ENCODE results near the gene LINC01488.
A peak's percentile ranks its signal among the peaks of the same experiment; 100 is the strongest.

LINC01488 gene

DNA sequence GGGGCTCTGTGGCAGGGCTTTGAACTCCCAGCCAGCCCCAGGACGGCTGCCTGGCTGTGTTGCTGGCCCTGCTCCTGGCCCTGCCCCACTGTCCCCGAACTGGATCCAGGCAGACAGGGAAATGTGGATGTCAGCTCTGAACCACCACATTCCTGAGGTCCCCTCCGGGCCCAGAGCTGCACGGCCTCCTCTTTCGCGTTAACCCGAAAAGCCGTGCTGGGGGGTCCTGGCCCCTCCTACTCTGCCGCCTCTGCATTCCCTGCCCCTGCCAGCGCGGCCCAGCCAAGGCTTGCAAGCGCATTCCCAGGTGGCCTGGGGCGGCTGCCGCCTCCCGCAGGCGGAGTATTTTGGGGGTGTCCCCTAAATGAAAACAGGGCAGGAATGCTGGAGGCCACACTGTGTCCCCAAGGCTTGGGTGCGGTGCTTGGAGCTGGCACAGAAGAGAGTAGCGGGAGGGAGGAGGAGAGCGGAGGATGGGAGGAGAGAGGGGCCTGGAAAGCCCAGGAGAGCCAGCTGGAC lies 5.4 kb downstream of the LINC01488 start:
- no peak overlapping the region for H3K18ac ChIP-seq (ENCODE audit: low read length)
- H3K14ac ChIP-seq (ENCODE audit: low read length), result peak overlapping the region; percentile 12
- no peak overlapping the region for H4K12ac ChIP-seq (ENCODE audit: low read depth, low read length)
- H3K27me3 ChIP-seq (ENCODE audit: insufficient read depth, low read length), result no peaks in the 10 kb centered on the region
- no peak for DNase-seq
- no peak overlapping the region for H3K23ac ChIP-seq (ENCODE audit: low read length)
- H3K4me2 ChIP-seq (ENCODE audit: low read length), result no peak overlapping the region
- H3K4me1 ChIP-seq (ENCODE audit: control insufficient read depth in 1 of 2, insufficient read depth in 2 of 2, low read length in 2 of 2), result peaks cover 17 to 18% of the 10 kb centered on the region in 2 experiments
- peak overlapping the region; percentile 50 for H2AK5ac ChIP-seq (ENCODE audit: low read length)
- peaks cover 6% of the 10 kb centered on the region for H3K79me1 ChIP-seq (ENCODE audit: low read length)
- H4K91ac ChIP-seq (ENCODE audit: low read depth, low read length), result peak overlapping the region; percentile 46
- no peak overlapping the region for H4K8ac ChIP-seq (ENCODE audit: low read depth, low read length)
- H3K9me3 ChIP-seq (ENCODE audit: insufficient read depth, low read depth, low read length), result peaks cover 3% of the 10 kb centered on the region
- H2BK120ac ChIP-seq (ENCODE audit: insufficient read depth, low read length, poor library complexity), result peak overlapping the region; percentile 43
- no peaks in the 10 kb centered on the region for H3K79me2 ChIP-seq (ENCODE audit: control insufficient read depth, insufficient read depth, low read length, poor library complexity)
- WGBS (ENCODE audit: extremely low coverage, insufficient coverage, insufficient read length), result no CpG with 5 or more reads among the region's 19 CpGs
- H3K9ac ChIP-seq (ENCODE audit: low read length), result no peak overlapping the region
- H3K36me3 ChIP-seq (ENCODE audit: control insufficient read depth in 1 of 2, insufficient read depth in 2 of 2, low read length in 2 of 2), result no peaks in the 10 kb centered on the region
- H2AFZ ChIP-seq (ENCODE audit: insufficient read depth, low read length, poor library complexity), result no peak overlapping the region
- no peak overlapping the region for H3K27ac ChIP-seq (ENCODE audit: low read depth, low read length)
- H3K4me3 ChIP-seq (ENCODE audit: low read depth, low read length), result no peak overlapping the region
- no peak overlapping the region for H3K4ac ChIP-seq (ENCODE audit: low read depth, low read length)
- H2BK5ac ChIP-seq (ENCODE audit: low read depth, low read length, poor library complexity), result no peak overlapping the region
- H2BK12ac ChIP-seq (ENCODE audit: low read length), result peak overlapping the region; percentile 14

DNA sequence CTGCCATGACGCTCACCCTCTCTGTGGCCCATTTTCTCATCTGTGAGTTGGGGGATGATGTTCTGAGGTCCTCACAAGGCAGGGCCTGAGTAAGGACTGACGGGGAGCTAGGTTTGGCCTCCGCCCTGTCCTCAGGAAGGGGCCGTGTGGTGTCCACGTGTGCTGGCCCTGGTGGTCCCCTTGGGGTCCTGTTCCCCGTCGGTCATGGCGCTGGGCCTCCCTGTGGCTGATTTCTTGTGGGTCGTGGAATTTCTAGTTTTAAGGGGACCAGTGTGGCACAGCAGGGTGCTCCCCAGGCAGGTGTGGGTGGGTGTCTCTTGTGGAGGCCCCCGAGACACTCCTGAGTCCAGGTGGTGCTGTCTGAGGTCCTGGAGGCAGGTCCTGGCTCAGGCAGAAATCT lies 5.9 kb downstream of the LINC01488 start:
- Histone ChIP-seq H3K9ac (ENCODE audit: low read length) (no peak overlapping the region), H3K23ac (ENCODE audit: low read length) (no peak overlapping the region), H3K27ac (ENCODE audit: low read depth, low read length) (no peak overlapping the region), H3K14ac (ENCODE audit: low read length) (no peak overlapping the region), H3K36me3 (ENCODE audit: control insufficient read depth in 1 of 2, insufficient read depth in 2 of 2, low read length in 2 of 2) (no peaks in the 10 kb centered on the region), H2AFZ (ENCODE audit: insufficient read depth, low read length, poor library complexity) (no peak overlapping the region), H2BK5ac (ENCODE audit: low read depth, low read length, poor library complexity) (no peak overlapping the region), H3K4me3 (ENCODE audit: low read depth, low read length) (no peak overlapping the region), H3K4ac (ENCODE audit: low read depth, low read length) (no peak overlapping the region), H3K4me1 (ENCODE audit: control insufficient read depth in 1 of 2, insufficient read depth in 2 of 2, low read length in 2 of 2) (peaks cover 21% of the 10 kb centered on the region in 2 experiments), H3K27me3 (ENCODE audit: insufficient read depth, low read length) (no peaks in the 10 kb centered on the region), H3K79me1 (ENCODE audit: low read length) (peaks cover 6% of the 10 kb centered on the region), H2BK12ac (ENCODE audit: low read length) (peak overlapping the region; percentile 14), H4K91ac (ENCODE audit: low read depth, low read length) (peak overlapping the region; percentile 16), H2AK5ac (ENCODE audit: low read length) (peak overlapping the region; percentile 50), H2BK120ac (ENCODE audit: insufficient read depth, low read length, poor library complexity) (no peak overlapping the region), H4K8ac (ENCODE audit: low read depth, low read length) (no peak overlapping the region), H3K18ac (ENCODE audit: low read length) (no peak overlapping the region), H3K9me3 (ENCODE audit: insufficient read depth, low read depth, low read length) (peaks cover 3% of the 10 kb centered on the region), H3K4me2 (ENCODE audit: low read length) (no peak overlapping the region), H3K79me2 (ENCODE audit: control insufficient read depth, insufficient read depth, low read length, poor library complexity) (no peaks in the 10 kb centered on the region), H4K12ac (ENCODE audit: low read depth, low read length) (no peak overlapping the region)
- no CpG with 5 or more reads among the region's 10 CpGs for WGBS (ENCODE audit: extremely low coverage, insufficient coverage, insufficient read length)
- no peak for DNase-seq

DNA sequence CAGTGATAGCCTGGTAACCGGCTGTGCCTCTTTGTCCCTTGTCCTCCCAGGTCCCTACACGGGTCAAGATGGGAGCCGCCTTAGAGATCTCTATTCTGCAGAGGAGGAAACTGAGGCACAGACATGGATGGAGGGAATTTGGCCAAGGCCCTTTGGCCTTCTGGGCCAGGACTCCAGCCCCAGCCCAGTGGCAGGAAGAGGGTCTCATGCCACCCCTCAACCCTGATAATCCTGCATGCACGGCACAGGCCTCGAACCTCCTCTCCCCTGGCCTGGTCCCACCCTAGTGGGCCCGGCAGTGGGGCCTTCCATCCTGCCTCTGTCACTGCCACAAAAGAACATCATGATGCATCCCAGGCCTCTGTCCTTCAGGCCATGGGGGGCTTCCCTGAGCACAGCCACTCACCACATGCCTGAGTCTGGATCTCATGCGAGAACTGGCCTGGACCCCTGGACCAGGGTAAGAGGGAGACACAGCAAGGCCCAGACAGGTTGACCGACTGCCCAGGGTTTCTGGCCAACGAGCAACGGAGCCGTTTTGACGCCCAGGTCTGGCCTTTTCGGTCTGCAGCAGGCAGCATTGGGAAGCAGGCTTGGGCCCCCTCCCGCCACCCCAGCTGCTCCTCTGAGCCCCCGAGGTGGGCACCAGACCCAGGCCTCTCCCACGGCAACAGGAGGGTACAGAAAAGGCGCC lies 6.5 kb downstream of the LINC01488 start:
- peaks cover 25% of the 10 kb centered on the region in 2 experiments for H3K4me1 ChIP-seq (ENCODE audit: control insufficient read depth in 1 of 2, insufficient read depth in 2 of 2, low read length in 2 of 2)
- no peak overlapping the region for H3K4ac ChIP-seq (ENCODE audit: low read depth, low read length)
- H3K18ac ChIP-seq (ENCODE audit: low read length), result no peak overlapping the region
- peaks cover 6% of the 10 kb centered on the region for H3K79me1 ChIP-seq (ENCODE audit: low read length)
- H3K27me3 ChIP-seq (ENCODE audit: insufficient read depth, low read length), result no peaks in the 10 kb centered on the region
- H2BK5ac ChIP-seq (ENCODE audit: low read depth, low read length, poor library complexity), result no peak overlapping the region
- DNase-seq, result no peak
- H3K9me3 ChIP-seq (ENCODE audit: insufficient read depth, low read depth, low read length), result peaks cover 3% of the 10 kb centered on the region
- H3K36me3 ChIP-seq (ENCODE audit: control insufficient read depth in 1 of 2, insufficient read depth in 2 of 2, low read length in 2 of 2), result no peaks in the 10 kb centered on the region
- WGBS (ENCODE audit: extremely low coverage, insufficient coverage, insufficient read length), result no CpG with 5 or more reads among the region's 17 CpGs
- H2AFZ ChIP-seq (ENCODE audit: insufficient read depth, low read length, poor library complexity), result no peak overlapping the region
- no peak overlapping the region for H3K23ac ChIP-seq (ENCODE audit: low read length)
- H3K9ac ChIP-seq (ENCODE audit: low read length), result no peak overlapping the region
- no peak overlapping the region for H3K4me2 ChIP-seq (ENCODE audit: low read length)
- no peak overlapping the region for H3K14ac ChIP-seq (ENCODE audit: low read length)
- H3K27ac ChIP-seq (ENCODE audit: low read depth, low read length), result no peak overlapping the region
- no peaks in the 10 kb centered on the region for H3K79me2 ChIP-seq (ENCODE audit: control insufficient read depth, insufficient read depth, low read length, poor library complexity)
- H2AK5ac ChIP-seq (ENCODE audit: low read length), result no peak overlapping the region
- peak overlapping the region; percentile 16 for H4K91ac ChIP-seq (ENCODE audit: low read depth, low read length)
- no peak overlapping the region for H2BK120ac ChIP-seq (ENCODE audit: insufficient read depth, low read length, poor library complexity)
- no peak overlapping the region for H3K4me3 ChIP-seq (ENCODE audit: low read depth, low read length)
- no peak overlapping the region for H4K8ac ChIP-seq (ENCODE audit: low read depth, low read length)
- H4K12ac ChIP-seq (ENCODE audit: low read depth, low read length), result no peak overlapping the region
- H2BK12ac ChIP-seq (ENCODE audit: low read length), result no peak overlapping the region

DNA sequence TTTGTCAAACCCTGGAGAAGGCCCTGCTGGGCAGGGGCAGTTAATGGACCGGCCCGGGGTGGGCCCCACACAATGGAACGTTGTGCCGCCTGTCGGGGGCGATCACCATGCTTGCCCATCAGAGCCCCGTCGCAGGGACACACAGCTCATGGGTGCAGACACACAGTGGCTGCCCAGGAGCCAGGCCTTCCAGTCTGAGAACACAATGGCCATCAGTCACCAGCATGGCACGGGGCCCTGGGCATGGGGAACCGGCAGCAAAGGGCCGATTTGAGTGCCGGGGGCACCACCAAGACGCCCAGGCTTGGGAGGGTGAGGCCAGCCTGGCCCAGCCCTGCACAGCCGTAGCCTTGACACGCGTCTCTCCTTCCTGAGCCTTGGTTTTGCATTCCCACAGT lies 7.1 kb downstream of the LINC01488 start:
- Histone ChIP-seq H2BK120ac (ENCODE audit: insufficient read depth, low read length, poor library complexity) (no peak overlapping the region), H3K4me1 (ENCODE audit: control insufficient read depth in 1 of 2, insufficient read depth in 2 of 2, low read length in 2 of 2) (peaks cover 25% of the 10 kb centered on the region in 2 experiments), H2AFZ (ENCODE audit: insufficient read depth, low read length, poor library complexity) (no peak overlapping the region), H4K12ac (ENCODE audit: low read depth, low read length) (no peak overlapping the region), H3K23ac (ENCODE audit: low read length) (no peak overlapping the region), H3K9me3 (ENCODE audit: insufficient read depth, low read depth, low read length) (peaks cover 3% of the 10 kb centered on the region), H4K8ac (ENCODE audit: low read depth, low read length) (no peak overlapping the region), H3K4me2 (ENCODE audit: low read length) (no peak overlapping the region), H2AK5ac (ENCODE audit: low read length) (no peak overlapping the region), H3K27ac (ENCODE audit: low read depth, low read length) (no peak overlapping the region), H3K18ac (ENCODE audit: low read length) (no peak overlapping the region), H4K91ac (ENCODE audit: low read depth, low read length) (no peak overlapping the region), H3K4me3 (ENCODE audit: low read depth, low read length) (no peak overlapping the region), H2BK5ac (ENCODE audit: low read depth, low read length, poor library complexity) (no peak overlapping the region), H3K79me1 (ENCODE audit: low read length) (peaks cover 6% of the 10 kb centered on the region), H3K36me3 (ENCODE audit: control insufficient read depth in 1 of 2, insufficient read depth in 2 of 2, low read length in 2 of 2) (no peaks in the 10 kb centered on the region), H3K14ac (ENCODE audit: low read length) (no peak overlapping the region), H3K79me2 (ENCODE audit: control insufficient read depth, insufficient read depth, low read length, poor library complexity) (no peaks in the 10 kb centered on the region), H3K27me3 (ENCODE audit: insufficient read depth, low read length) (no peaks in the 10 kb centered on the region), H3K4ac (ENCODE audit: low read depth, low read length) (no peak overlapping the region), H3K9ac (ENCODE audit: low read length) (no peak overlapping the region), H2BK12ac (ENCODE audit: low read length) (no peak overlapping the region)
- WGBS (ENCODE audit: extremely low coverage, insufficient coverage, insufficient read length), result no CpG with 5 or more reads among the region's 16 CpGs
- no peak for DNase-seq
